Glutamatergic neuron (in vitro differentiated cells): ENCODE measurements around the gene FASTKD2. TPM values are rescaled to one million over a fixed set of nuclear protein-coding genes. Genes with fewer than 3 reads are reported as not detected.
A peak's percentile ranks its signal among the peaks of the same experiment; 100 is the strongest.

Experiments
- DNase-seq: peaks from one replicate; pipeline ENCODE4 v3.0.0; 2022
- H3K27ac Mint-ChIP-seq: one replicate; pipeline ENCODE4 v1.8.0; 2020; ENCODE audit warnings: mild to moderate bottlenecking, mixed read lengths, inconsistent platforms; ENCODE audit not compliant: unreplicated experiment
- H3K27me3 Mint-ChIP-seq: one replicate; pipeline ENCODE4 v1.8.0; 2020; ENCODE audit warnings: mild to moderate bottlenecking, moderate library complexity, mixed read lengths, inconsistent platforms; ENCODE audit not compliant: unreplicated experiment
- H3K36me3 Mint-ChIP-seq: one replicate; pipeline ENCODE4 v1.8.0; 2020; ENCODE audit warnings: mild to moderate bottlenecking, mixed read lengths, inconsistent platforms; ENCODE audit not compliant: unreplicated experiment
- H3K4me1 Mint-ChIP-seq: one replicate; pipeline ENCODE4 v1.8.0; 2020; ENCODE audit warnings: mild to moderate bottlenecking, low read depth, mixed read lengths, inconsistent platforms; ENCODE audit not compliant: unreplicated experiment
- H3K4me3 Mint-ChIP-seq: one replicate; pipeline ENCODE4 v1.8.0; 2020; ENCODE audit warnings: mild to moderate bottlenecking, mixed read lengths, inconsistent platforms; ENCODE audit not compliant: unreplicated experiment
- H3K9me3 Mint-ChIP-seq: one replicate; pipeline ENCODE4 v1.8.0; 2020; ENCODE audit warnings: mild to moderate bottlenecking, moderate library complexity, mixed read lengths, inconsistent platforms; ENCODE audit not compliant: unreplicated experiment
- long read RNA-seq: library from polyadenylated mRNA; unstranded; transcript quantifications from one replicate; pipeline ENCODE4 v2.0.0, GENCODE V29; 2020; ENCODE audit not compliant: unreplicated experiment
- total RNA-seq: library from RNA; stranded (reverse); fragmentation: NEBNext Ultra II Directional; extraction: Animal tissue kit (Norgen Biotek cat#: 25700); gene quantifications from one replicate; pipeline ENCODE4 v1.2.1, GENCODE V29; 2021; ENCODE audit not compliant: unreplicated experiment
- TF ChIP-seq, protein P1 (sequence below): fragments of 200-600 bp; sonication (generic); IDR thresholded peaks from one replicate; pipeline ENCODE4 v1.5.0; 2021; ENCODE audit not compliant: partially characterized antibody, unreplicated experiment

FASTKD2 gene
- 24.7 TPM for total RNA-seq
- long read RNA-seq, transcript FASTKD2-201 (12 exons, 3,188 nt): major isoform, 10 of 23 reads
- long read RNA-seq, transcript FASTKD2-202 (12 exons, 2,586 nt): minor isoform, 6 of 23 reads
- long read RNA-seq, partial matches to known transcripts: 2 of 23 reads
- long read RNA-seq, other reads (novel, unspliced or antisense): 5 of 23 reads

- peaks cover 4% of the 10 kb centered on the region for H3K4me1 Mint-ChIP-seq
- H3K9me3 Mint-ChIP-seq: no peaks in the 10 kb centered on the region
- no peaks in the 10 kb centered on the region for H3K27me3 Mint-ChIP-seq
- TF ChIP-seq, protein P1, sequence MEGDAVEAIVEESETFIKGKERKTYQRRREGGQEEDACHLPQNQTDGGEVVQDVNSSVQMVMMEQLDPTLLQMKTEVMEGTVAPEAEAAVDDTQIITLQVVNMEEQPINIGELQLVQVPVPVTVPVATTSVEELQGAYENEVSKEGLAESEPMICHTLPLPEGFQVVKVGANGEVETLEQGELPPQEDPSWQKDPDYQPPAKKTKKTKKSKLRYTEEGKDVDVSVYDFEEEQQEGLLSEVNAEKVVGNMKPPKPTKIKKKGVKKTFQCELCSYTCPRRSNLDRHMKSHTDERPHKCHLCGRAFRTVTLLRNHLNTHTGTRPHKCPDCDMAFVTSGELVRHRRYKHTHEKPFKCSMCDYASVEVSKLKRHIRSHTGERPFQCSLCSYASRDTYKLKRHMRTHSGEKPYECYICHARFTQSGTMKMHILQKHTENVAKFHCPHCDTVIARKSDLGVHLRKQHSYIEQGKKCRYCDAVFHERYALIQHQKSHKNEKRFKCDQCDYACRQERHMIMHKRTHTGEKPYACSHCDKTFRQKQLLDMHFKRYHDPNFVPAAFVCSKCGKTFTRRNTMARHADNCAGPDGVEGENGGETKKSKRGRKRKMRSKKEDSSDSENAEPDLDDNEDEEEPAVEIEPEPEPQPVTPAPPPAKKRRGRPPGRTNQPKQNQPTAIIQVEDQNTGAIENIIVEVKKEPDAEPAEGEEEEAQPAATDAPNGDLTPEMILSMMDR: no peak
- DNase-seq: peak; percentile 84
- peak within 1 kb of the TSS; percentile 94 for H3K27ac Mint-ChIP-seq
- peak within 1 kb of the TSS; percentile 93 for H3K4me3 Mint-ChIP-seq
- no peaks in the 10 kb centered on the region for H3K36me3 Mint-ChIP-seq
Observed at GRCh38 chr2:206765242-206766056, at the start of gene FASTKD2, which contains the start of gene MDH1B. TSS of gene FASTKD2 (plus strand) at chr2:206765606. CDS start at chr2:206766694, 1,088 bp downstream. TSS of gene MDH1B (minus strand) at chr2:206765328. CDS start at chr2:206765271, 57 bp downstream.

DNA sequence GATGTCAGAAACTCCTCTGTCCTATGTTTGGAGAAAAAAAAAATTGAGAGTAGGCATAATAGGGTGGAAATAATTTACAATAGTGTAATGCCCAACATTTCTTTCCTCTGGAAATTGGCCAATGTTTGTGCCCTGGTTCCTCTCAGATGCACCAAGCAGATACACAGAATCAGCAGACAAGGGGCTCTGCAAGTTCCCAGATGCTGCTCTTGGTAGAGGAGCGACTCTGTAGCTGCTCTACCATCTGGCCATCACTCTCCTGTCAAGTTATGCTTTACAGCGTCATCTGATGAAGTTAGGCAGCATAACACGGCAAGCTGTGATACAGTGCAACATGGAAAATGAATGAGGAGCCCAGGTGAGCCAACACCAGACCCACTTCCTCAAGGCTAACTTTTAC, 48.8 kb upstream of the FASTKD2 start:
- H3K9me3 Mint-ChIP-seq: peaks cover 2% of the 10 kb centered on the region
- peaks cover 13% of the 10 kb centered on the region for H3K4me1 Mint-ChIP-seq
- H3K4me3 Mint-ChIP-seq: no peak overlapping the region
- no peaks in the 10 kb centered on the region for H3K36me3 Mint-ChIP-seq
- TF ChIP-seq, protein P1: no peak
- DNase-seq: no peak
- peaks cover 2% of the 10 kb centered on the region for H3K27me3 Mint-ChIP-seq
- no peak overlapping the region for H3K27ac Mint-ChIP-seq

GRCh38 chr2:206718296-206718695, 47.1 kb upstream of the FASTKD2 start, which contains the start of gene DYTN:
TSS of gene DYTN (minus strand) at chr2:206718396. CDS start at chr2:206718279, 117 bp downstream.
- H3K27me3 Mint-ChIP-seq: peaks cover 2% of the 10 kb centered on the region
- TF ChIP-seq, protein P1: no peak

GRCh38 chr2:206721256-206721920, 44.0 kb upstream of the FASTKD2 start:
- Mint-ChIP-seq H3K4me1 (peaks cover 6% of the 10 kb centered on the region), H3K27ac (no peak overlapping the region), H3K9me3 (peaks cover 2% of the 10 kb centered on the region), H3K27me3 (peaks cover 2% of the 10 kb centered on the region), H3K4me3 (no peak overlapping the region), H3K36me3 (no peaks in the 10 kb centered on the region)
- DNase-seq: no peak
- TF ChIP-seq, protein P1: no peak

More at GRCh38 chr2:206718296-206718695, 47.1 kb upstream of the FASTKD2 start, which contains the start of gene DYTN:
- no peak for DNase-seq
- peaks cover 2% of the 10 kb centered on the region for H3K9me3 Mint-ChIP-seq
- peaks cover 13% of the 10 kb centered on the region for H3K4me1 Mint-ChIP-seq
- H3K4me3 Mint-ChIP-seq: no peak within 1 kb of the TSS
- no peaks in the 10 kb centered on the region for H3K36me3 Mint-ChIP-seq
- no peak within 1 kb of the TSS for H3K27ac Mint-ChIP-seq
